Measurements from ENCODE around the gene ZBTB11. TPM values are rescaled to one million over a fixed set of nuclear protein-coding genes. Genes with fewer than 3 reads are reported as not detected.
"Not testable (repeated sequence)": the region's sequence is repeated elsewhere in the genome, so short reads cannot be mapped to it uniquely, and the experiment has no call there.

Gene ZBTB11
- total RNA-seq, 1 experiment from 2014 or later: 14.8 TPM

- peaks cover 10% of the 10 kb centered on the region; the same call in 1 of the 2 replicates for H3K79me2 ChIP-seq (ENCODE audit: insufficient read depth, low read length)
- no peaks in the 10 kb centered on the region for H4K20me1 ChIP-seq (ENCODE audit: control insufficient read depth, insufficient read depth, insufficient read length)
These were observed 3.5 kb upstream of the ZBTB11 start for GRCh38 chr3:101680466-101680865.

DNA sequence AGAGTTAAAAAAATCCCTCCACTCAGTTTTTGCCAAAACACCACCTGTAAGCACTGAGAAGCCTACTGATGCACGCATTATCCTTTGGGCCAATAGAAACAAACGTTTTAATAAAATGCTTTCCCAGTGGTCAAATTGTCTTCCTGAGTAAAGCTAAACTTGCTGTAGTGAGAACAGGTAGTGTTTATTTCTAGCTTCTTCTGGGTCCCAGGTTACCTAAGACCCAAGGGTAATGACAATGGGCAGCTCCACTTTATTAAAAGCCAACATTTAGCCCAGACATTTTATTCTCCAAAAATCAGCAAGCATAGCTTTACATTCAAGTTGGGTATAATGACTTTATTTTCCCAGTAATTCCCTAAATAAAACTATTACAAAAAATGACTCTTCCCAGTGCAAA is 1.9 kb upstream of the ZBTB11 start:
- not testable (repeated sequence) for H2BK20ac ChIP-seq (ENCODE audit: low read depth, low read length, poor library complexity, severe bottlenecking); H2BK15ac ChIP-seq (ENCODE audit: low read depth, low read length); H3K56ac ChIP-seq (ENCODE audit: insufficient read length, low read depth, low read length); H2BK5ac ChIP-seq (ENCODE audit: insufficient read length, low read length); H3K4ac ChIP-seq (ENCODE audit: low read depth, low read length); H3K27me3 Mint-ChIP-seq (ENCODE audit: low read depth); H3K4me1 ChIP-seq (ENCODE audit: insufficient read depth, low read length); H4K5ac ChIP-seq (ENCODE audit: insufficient read length, low read depth, low read length); H3K9me3 Mint-ChIP-seq; H3K27ac Mint-ChIP-seq; H2AK5ac ChIP-seq (ENCODE audit: insufficient read length, low read length); H3K23me2 ChIP-seq (ENCODE audit: insufficient read length, low read depth, low read length, poor library complexity, severe bottlenecking); H3K27me3 ChIP-seq (ENCODE audit: insufficient read depth, low read length); H4K20me1 ChIP-seq (ENCODE audit: control insufficient read depth, insufficient read depth, insufficient read length); H3K9ac ChIP-seq (ENCODE audit: extremely low read depth, insufficient read length, low read length); H2BK12ac ChIP-seq (ENCODE audit: insufficient read length, low read depth, low read length); H3K9me3 ChIP-seq (ENCODE audit: control insufficient read depth, low read depth, low read length); H3K4me2 ChIP-seq (ENCODE audit: insufficient read depth, insufficient read length, low read length); H2AFZ ChIP-seq (ENCODE audit: low read length); H3T11ph ChIP-seq (ENCODE audit: low read length); H4K91ac ChIP-seq (ENCODE audit: insufficient read length, low read depth, low read length); H3K27ac ChIP-seq (ENCODE audit: insufficient read length, low read depth, low read length); H2BK120ac ChIP-seq (ENCODE audit: low read depth, low read length, poor library complexity, severe bottlenecking); H3K18ac ChIP-seq (ENCODE audit: insufficient read length, low read depth, low read length); H3K23ac ChIP-seq (ENCODE audit: insufficient read length, low read depth, low read length); H3K4me3 Mint-ChIP-seq; H4K8ac ChIP-seq (replicated peaks; ENCODE audit: insufficient read length, low read depth, low read length); H3K79me1 ChIP-seq (ENCODE audit: insufficient read depth, low read depth, low read length, poor library complexity, severe bottlenecking); DNase-seq; H3K14ac ChIP-seq (ENCODE audit: insufficient read depth, low read length)
- Mint-ChIP-seq H3K36me3 (ENCODE audit: insufficient read depth in 1 of 3, low read depth in 3 of 3) (peaks cover 35 to 45% (median 40%) of the 10 kb centered on the region in 3 experiments), H3K4me1 (peaks cover 14 to 22% of the 10 kb centered on the region in 2 experiments)
- no CpG with 5 or more reads among the region's 2 CpGs for whole genome bisulfite sequencing (ENCODE audit: extremely low coverage, insufficient read length, low lambda C conversion rate)
- peaks cover 11% of the 10 kb centered on the region; the same call in 1 of the 2 replicates for H3K79me2 ChIP-seq (ENCODE audit: insufficient read depth, low read length)

More at GRCh38 chr3:101680466-101680865, 3.5 kb upstream of the ZBTB11 start:
- Histone ChIP-seq H3K4ac (ENCODE audit: low read depth, low read length) (no peak overlapping the region), H2BK120ac (ENCODE audit: low read depth, low read length, poor library complexity, severe bottlenecking) (no peak overlapping the region), H3K4me2 (ENCODE audit: insufficient read depth, insufficient read length, low read length) (no peak overlapping the region), H3K9ac (ENCODE audit: extremely low read depth, insufficient read length, low read length) (no peak overlapping the region), H4K8ac (replicated peaks; ENCODE audit: insufficient read length, low read depth, low read length) (no peak overlapping the region), H3K9me3 (ENCODE audit: control insufficient read depth, low read depth, low read length) (no peaks in the 10 kb centered on the region), H3K4me1 (ENCODE audit: insufficient read depth, low read length) (no peaks in the 10 kb centered on the region), H3K27me3 (ENCODE audit: insufficient read depth, low read length) (no peaks in the 10 kb centered on the region), H3K79me1 (ENCODE audit: insufficient read depth, low read depth, low read length, poor library complexity, severe bottlenecking) (no peaks in the 10 kb centered on the region), H2AK5ac (ENCODE audit: insufficient read length, low read length) (no peak overlapping the region), H4K91ac (ENCODE audit: insufficient read length, low read depth, low read length) (no peak overlapping the region), H3K23me2 (ENCODE audit: insufficient read length, low read depth, low read length, poor library complexity, severe bottlenecking) (peaks cover 4% of the 10 kb centered on the region), H4K5ac (ENCODE audit: insufficient read length, low read depth, low read length) (no peak overlapping the region), H2BK15ac (ENCODE audit: low read depth, low read length) (no peak overlapping the region), H2BK20ac (ENCODE audit: low read depth, low read length, poor library complexity, severe bottlenecking) (no peak overlapping the region), H3T11ph (ENCODE audit: low read length) (no peak overlapping the region), H3K27ac (ENCODE audit: insufficient read length, low read depth, low read length) (no peak overlapping the region), H3K18ac (ENCODE audit: insufficient read length, low read depth, low read length) (no peak overlapping the region), H3K56ac (ENCODE audit: insufficient read length, low read depth, low read length) (no peak overlapping the region), H2BK5ac (ENCODE audit: insufficient read length, low read length) (no peak overlapping the region), H2AFZ (ENCODE audit: low read length) (no peak overlapping the region), H2BK12ac (ENCODE audit: insufficient read length, low read depth, low read length) (no peak overlapping the region), H3K14ac (ENCODE audit: insufficient read depth, low read length) (no peak overlapping the region), H3K23ac (ENCODE audit: insufficient read length, low read depth, low read length) (no peak overlapping the region)
- no peak for DNase-seq
- Mint-ChIP-seq H3K27ac (peak overlapping the region in 1 of 3 experiments; percentile 79; a peak in 2 of 7 replicates), H3K4me1 (peaks cover 14 to 21% of the 10 kb centered on the region in 2 experiments), H3K27me3 (ENCODE audit: low read depth) (peaks cover 1% of the 10 kb centered on the region; the same call in 1 of the 2 replicates), H3K4me3 (peak overlapping the region in 1 of 2 experiments; percentile 20; a peak in 1 of 5 replicates), H3K9me3 (no peaks in the 10 kb centered on the region), H3K36me3 (ENCODE audit: insufficient read depth in 1 of 3, low read depth in 3 of 3) (peaks cover 41 to 57% (median 54%) of the 10 kb centered on the region in 3 experiments)
- no peak for TF ChIP-seq CTCF (conservative IDR thresholded peaks at IDR 0.05)
- WGBS (ENCODE audit: extremely low coverage, insufficient read length, low lambda C conversion rate): no CpG with 5 or more reads among the region's 4 CpGs

Measured in H9 (cell line).